Activated CD8-positive, alpha-beta memory T cell treated with anti-CD3 and anti-CD28 coated beads for 36 hours (primary cell): ENCODE data around the gene KCNK16. TPM values are rescaled to one million over a fixed set of nuclear protein-coding genes. Genes with fewer than 3 reads are reported as not detected.

Experiments used
- CTCF ChIA-PET: fragments of 350-600 bp; sonication (Branson Sonifier 250); formaldehyde crosslinking; loops from one replicate; lab custom pipeline; 2021; ENCODE audit warnings: antibody characterized with exemption; lab: Charles Lee
- POLR2A ChIA-PET: fragments of 350-600 bp; sonication (Branson Sonifier 250); formaldehyde crosslinking; loops from one replicate; lab custom pipeline; 2021; ENCODE audit warnings: antibody characterized with exemption; lab: Charles Lee
- total RNA-seq, 2 experiments: library from RNA; stranded (reverse); gene quantifications; one replicate each; pipeline ENCODE4 v1.2.3, GENCODE V29; 2021

KCNK16 gene
- total RNA-seq, 2 experiments from 2014 or later, result not detected

DNA sequence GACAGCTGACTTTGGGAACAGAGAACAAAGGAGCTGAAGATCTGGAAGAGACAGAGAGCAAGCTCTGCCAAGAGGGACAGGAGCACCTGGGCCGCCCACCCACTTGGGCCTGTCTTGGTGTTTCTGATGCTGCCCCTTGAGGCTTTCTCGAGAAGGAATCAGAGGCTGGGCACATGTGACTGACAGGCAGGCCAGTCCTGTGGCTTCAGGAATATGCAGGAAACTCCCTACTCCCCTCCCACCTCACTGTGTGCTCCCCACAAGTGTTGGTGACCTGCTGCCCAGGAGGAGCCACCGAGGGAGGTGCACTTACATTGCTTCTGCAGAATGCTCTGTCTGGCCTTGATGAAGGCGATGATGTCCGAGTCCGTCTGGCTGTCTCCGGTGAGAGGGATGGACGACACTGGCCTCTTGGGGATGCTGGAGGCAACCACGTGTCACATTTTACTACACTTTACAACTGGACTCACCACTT, 20.9 kb upstream of the KCNK16 start:
- POLR2A ChIA-PET, result no interaction called here
- CTCF ChIA-PET, result no interaction called here

DNA sequence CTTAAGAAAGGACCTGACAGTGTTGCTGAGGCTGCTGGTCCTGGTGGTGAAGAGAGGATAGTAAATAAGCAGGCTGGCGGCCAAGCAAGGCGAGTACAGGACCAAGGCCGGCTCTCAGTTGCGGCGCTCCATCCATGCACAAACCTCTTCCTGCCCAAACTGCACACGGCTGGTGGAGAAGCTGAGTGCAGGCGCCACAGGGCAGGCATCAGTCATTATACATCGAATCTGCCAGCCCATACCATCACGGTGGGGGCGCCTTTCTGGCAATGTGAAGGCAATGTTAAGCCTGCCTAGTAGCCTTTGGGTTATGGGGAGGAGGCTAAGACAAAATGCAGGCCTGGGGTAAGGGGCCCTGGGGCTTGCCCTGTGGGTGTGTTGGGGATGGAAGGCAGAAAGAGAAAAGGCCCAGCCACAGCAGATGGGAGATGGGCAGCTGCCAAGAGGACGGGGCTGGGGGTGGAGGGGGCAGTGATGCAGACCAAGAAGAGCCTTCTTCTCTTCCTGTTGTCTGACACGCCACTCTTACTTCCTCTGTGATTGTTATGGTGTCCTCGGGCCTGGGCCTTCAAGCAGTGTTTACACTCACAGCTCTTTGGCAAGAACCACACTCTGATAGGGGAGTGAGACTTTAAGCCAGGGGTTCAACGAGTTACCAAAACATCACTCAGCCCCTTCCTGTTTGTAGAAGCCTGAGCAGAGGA, 20.3 kb upstream of the KCNK16 start:
- ChIA-PET POLR2A (no interaction called here), CTCF (no interaction called here)

DNA sequence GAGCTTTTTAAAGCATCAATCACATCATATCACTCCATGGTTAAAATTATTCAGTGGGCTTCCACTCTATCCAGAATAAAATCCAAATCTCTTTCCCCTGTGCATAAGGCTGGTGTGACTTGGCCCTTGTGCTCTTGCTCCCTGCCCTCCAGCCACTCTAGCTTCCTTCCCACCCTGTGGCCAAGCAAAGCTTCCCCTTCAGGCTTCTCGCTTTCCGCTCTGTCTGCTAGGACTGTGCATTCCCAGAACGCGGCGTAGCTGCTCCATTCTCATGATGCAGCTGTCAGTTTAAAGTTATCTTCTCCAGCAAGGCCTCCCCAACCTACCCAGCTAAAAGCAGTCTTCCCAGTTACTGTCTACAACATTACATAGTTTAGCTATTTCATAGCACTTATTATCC, 19.4 kb upstream of the KCNK16 start:
- ChIA-PET POLR2A (no interaction called here), CTCF (no interaction called here)

DNA sequence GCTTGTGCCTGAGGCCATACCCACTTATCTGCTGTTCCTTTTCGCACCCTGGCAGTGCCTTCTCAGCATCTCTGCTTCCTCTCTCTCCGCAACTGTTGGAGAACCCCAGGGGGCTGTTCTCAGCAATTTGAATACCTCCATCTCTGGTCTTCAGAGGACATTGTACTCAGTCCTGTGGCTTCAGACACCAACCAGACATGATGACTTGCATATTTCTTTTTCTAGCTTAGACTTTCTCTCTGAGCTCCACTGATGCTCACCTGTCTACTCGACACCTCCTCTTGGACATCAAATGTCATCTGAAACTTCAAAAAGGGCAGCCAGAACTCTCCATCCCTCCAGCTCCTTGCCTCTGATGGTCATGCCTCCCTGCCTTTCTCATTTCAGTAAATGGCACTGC, 18.9 kb upstream of the KCNK16 start:
- ChIA-PET POLR2A (no interaction called here), CTCF (no interaction called here)

DNA sequence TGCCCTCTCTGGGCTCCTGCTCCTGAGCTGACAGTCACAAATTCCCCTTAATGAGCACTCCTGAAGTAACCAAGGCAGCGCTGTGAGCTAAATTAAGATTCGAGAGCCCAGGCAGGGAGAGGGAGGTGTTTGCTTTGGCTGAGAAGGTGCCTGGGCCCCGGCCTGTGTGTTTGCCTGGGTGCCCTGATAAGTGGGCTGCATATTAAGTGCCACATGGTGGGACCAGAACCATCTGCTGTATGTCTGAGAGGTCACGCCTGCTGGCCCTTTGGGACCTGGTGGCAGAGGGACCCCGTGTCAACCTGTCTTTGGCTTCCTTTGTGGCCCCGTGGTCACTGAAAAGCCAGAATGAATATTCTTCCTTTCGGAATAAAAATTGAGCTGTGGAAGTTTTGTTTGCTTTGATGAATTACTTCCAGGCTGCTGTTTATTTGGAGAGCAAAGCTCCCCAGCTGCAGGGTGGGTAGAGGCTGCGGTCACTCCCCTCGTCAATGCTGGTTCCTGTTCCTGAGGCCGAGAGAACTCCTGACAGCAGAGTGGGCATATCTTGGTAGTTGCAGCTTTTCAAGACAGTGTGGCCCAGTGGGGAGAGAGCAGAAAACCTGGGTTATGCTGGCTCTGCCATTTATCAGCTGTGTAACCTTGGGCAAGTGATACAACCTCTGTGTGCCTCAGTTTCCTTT, 17.5 kb upstream of the KCNK16 start:
- CTCF ChIA-PET, result no interaction called here
- POLR2A ChIA-PET, result no interaction called here

DNA sequence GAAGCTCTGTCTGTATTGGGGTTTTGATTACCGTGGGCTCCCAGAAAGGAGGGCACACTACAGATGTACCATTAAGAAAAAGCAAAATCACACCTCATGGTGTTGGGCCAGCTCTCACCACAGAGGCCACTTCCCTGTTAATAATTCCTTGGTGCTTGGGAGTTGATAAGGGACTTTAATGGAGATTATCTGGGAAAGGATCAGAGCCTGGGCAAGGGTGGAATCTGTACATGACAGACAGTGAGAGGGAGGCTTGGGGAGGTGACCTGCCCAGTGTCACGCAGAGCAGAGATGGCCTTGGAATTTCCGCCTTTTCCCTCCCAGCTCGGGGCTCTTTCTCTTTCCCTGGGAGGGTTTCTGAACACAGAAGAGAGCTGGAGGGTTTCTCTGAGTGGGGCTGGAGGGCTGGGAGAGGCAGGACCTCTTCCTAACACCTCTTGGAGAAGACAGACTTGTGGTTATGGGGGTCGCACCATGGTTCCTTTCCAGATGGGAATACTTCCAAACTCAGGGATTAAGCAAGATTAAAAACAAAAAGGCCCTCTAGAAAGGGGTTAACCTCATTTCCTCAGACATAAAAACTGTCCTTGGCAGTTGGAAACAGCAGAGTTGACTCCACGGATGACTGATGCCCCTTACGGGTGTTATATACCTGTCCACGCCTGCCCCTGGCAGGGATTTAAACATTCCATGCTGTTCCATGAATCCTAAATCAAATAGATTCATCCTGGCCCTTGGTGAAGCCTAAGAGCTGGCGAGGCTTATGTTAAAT, 16.8 kb upstream of the KCNK16 start:
- POLR2A ChIA-PET, result no interaction called here
- CTCF ChIA-PET, result no interaction called here

DNA sequence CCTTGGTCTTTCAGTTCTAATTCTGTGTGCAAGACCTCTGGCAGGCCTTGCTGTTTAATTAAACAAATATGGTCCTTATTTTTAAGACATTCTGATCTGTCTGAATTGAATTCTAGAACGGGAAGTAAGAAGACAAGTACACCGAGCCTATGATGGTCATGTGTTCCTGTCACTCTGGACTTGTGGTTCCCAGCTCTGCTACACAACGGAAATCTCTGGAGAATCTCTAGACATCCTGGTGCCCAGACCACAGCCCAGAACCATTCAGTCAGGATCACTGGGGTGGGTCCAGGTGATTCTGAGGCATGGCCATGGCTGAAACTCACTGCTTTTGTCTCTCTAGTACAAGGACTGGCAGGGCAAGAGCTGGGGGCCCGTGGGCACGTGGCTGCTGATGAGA, 15.9 kb upstream of the KCNK16 start:
- POLR2A ChIA-PET, result no interaction called here
- CTCF ChIA-PET, result no interaction called here

DNA sequence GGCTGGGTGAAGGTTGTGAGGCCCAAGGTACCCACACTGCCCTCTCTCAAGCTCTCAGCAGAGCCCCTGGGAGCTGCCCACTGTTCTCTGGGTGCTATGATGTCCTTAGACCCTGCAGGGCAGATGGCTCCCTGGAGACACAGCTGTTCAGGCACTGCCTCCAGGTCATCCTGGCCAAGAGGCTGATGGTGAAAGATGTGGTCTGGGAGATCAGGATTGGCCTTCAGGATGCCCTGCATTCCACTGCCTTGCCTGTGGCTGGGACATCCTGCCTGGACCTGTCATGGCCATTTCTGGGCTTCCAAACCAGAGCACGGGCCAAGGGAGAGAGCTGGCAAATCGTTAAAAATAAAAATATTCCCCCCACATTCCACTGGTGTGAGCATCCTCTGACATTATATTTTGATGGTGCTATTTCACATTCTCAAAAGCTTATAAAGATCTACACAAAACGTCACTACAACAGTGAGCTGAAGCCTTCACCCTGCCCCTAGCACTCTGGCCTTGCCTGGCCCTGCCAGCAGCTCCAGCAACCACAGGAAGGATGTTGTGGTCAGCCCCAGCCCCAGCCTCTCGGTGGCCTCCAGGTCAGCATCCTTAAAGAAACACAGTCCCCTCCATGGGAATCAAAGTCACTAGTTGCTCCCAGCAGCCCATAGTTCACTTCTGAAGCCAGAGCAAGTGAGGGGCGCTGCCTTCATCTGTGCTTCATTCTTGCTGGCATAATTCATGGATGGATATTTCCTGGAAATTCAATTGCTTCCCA, 13.5 kb upstream of the KCNK16 start:
- ChIA-PET POLR2A (no interaction called here), CTCF (interaction anchor here (0.9 kb wide), 1 partner anchor 339 kb away, joined by 3 read pairs; no protein-coding TSS in a partner anchor)

DNA sequence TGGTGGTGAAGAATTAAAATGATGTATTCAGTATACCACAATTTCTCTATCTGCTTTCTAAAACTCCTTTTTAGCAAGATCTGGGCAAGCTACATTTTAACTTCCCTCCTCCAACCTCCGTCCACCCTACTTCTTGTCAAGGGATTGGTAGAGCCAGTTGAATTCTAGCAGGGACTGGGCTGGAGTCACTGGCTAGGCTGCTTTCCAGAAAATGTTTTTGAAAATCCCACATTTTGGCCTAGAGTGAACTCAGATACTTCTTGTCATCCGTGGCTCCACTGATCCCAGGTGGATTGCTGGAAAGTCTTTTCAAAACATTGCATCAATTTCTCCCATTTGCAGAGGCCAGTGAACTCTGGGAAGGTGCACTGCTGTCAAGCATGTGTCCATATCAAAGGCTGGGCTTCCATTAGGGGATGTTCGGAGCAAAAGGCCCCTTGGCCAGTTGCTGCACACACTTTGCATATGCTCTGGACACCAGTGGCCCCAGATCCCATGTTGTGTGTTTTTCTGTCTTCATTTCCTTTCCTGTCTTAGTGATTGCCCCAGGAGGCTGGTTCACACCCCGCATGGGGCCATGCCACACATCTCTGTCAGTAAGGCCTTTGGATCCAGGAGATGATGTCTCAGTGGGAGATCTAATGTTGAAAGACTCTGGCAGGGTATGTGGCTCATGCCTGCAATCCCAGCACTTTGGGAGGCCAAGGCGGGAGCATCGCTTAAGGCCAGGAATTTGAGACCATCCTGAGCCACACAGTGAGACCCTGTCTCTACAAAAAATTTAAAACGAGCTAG, 11.3 kb upstream of the KCNK16 start:
- ChIA-PET CTCF (no interaction called here), POLR2A (no interaction called here)

DNA sequence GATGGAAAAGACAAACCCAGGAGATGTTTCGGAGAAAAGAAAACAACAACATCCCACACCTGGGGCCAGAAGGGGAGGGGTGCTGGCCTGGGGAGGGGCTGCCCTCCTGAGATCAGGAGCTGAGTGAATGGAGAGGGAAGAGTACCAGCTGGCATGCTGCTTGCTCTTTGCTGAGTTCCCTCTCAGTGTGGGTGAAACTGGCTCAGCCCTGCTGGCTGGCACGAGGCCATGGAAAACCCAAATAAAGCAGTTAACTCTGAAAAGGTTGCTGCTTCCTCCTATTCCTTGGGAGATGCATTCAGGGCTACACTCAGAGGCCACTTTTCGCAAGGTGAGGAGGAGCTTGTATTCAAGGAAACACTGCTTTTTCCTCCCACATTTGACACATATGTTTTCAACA, 8.0 kb upstream of the KCNK16 start:
- POLR2A ChIA-PET, result no interaction called here

DNA sequence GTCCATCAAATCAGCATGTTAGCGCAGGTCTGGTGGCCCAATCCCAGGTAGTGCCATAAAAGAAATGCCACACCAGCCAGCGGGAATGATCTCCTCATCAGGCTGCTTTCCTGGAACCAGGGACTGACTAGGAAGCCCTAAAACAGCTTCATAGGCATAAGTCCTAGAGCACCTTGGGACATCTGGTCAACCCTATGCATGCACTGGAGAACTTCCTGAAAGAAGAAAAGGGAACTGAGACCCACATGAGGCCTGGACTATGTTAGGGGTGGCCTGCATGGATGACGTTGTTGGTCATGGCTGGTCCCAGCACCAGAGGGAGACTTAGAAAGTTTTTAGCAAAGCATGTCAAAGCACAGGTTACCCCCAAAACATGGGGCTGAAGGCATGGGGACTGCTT, 7.6 kb upstream of the KCNK16 start:
- POLR2A ChIA-PET, result no interaction called here
- CTCF ChIA-PET, result no interaction called here

More for the DNA sequence above, 8.0 kb upstream of the KCNK16 start:
- CTCF ChIA-PET, result no interaction called here

DNA sequence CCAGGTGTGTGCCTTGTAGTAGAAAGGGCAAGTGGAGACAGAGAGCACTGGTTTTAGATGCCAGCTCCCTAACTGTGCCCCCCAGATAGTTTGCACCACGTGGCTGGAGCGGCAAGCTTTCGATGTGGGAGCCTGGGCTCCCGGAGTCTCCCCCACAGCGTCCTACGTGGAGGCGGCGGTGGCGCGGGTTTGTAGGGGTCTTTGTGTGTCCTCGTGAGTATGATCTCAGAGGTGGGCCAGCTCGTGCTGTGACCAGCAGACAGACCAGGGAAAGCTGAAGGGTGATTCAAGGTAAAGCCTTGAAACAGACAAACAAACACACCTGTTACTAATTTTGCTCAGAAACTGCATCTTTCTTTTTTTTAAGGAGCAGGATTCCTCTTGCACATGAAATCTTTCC, 5.6 kb upstream of the KCNK16 start:
- POLR2A ChIA-PET, result no interaction called here
- CTCF ChIA-PET, result no interaction called here

DNA sequence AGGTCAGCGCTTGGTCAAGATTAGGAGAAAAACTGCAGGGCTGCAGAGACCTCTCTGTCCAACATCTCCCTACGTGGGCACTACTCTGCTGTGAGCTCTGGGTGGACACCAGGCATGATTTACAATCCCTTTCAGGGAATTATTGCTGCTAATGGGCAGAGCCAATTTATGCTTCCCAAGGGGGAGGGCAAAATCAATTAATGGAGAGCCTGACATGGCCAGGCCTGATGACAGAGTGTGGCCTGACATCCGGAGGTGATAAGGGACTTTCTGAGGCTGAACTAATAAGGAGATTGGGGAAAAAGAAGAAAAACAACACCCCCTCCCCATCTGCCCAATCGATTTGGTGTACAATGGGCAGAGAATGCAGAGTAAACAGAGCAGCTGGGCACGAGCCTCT, 5.0 kb upstream of the KCNK16 start:
- ChIA-PET POLR2A (no interaction called here), CTCF (no interaction called here)

DNA sequence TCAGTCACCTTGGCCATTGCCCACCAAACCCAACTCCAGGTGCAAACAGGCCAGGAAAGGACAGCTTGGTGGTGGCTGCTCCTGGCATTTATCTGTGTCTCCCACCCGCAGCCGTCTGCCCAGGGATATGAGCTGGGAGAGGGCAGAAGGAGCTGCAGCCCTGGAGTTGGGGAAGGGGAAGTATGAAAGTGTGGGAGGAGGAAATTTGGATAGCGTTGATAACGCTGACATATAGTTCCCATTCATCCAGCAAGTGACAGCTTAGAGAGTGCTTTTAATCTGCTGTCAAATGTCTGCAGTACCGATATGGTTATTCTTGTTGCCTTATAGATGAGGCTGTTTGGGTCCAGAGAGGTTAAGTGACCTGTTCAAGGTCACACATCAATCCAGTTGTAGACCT, 741 bp downstream of the KCNK16 start:
- ChIA-PET POLR2A (no interaction called here), CTCF (no interaction called here)

DNA sequence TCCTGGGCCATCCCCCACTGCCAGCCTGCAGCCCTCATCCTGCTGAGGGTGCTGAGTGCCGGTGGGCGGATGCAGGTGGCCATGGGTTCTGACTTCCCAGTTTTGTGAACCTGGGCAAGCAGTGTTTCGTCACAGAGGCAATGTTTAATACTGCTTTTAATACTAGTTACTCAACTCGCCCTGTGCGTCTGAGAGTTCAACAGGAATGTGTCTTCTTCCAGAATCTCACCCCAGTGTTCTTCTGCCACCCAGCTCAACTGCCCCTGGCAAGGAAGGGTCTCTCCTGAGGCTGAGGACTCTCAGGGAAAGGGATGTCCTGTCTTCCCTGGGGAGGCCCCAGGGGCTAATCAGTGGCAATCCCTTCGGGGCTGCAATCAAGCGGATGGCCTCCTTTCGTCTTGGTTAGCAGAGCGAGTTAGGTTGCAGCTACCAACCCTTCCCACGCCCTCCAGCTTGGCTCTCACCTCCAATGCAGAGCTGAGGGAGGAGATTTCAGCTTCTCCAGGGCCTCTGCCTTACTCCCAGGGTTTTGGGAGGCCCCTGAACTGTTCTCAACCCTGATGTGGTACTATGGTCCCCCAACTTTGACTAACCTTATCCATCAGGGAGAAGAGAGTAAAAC, 2.0 kb downstream of the KCNK16 start:
- CTCF ChIA-PET, result no interaction called here
- POLR2A ChIA-PET, result no interaction called here

DNA sequence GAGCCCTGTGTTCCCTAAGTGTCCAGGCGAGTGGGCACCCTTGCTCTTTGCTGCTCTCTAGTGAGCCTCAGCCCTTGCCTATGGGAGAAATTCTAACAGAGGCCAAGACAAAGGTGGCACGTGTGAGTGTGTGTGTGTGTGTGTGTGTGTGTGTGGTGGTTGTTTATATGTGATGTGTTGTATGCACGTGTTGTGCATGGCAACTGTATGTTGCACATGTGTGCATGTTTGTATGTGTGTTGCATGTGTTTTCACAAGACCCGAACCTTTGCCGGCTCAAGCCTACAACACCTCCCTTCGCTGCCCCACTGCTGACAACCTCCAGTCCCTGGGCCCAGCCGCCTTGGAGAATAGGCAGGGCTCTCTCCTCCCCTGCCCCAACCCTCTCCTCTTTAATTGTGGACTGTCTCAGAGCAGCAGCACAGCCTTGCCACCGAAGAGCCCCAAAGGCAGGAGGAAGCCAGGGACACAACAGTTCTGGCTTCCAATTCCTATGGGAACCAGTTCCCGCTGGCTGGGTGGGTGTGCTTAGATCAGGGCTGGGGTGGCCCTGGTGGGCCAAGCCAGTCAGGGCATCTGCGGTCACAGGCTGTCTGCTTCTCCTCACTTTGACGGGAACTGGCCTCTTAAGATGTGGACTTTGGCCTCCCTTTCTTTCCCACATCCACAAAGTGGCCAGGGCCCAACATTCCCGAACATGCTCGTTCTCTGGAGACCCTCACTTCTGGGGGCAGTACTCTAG, 2.7 kb downstream of the KCNK16 start:
- ChIA-PET POLR2A (no interaction called here), CTCF (no interaction called here)

DNA sequence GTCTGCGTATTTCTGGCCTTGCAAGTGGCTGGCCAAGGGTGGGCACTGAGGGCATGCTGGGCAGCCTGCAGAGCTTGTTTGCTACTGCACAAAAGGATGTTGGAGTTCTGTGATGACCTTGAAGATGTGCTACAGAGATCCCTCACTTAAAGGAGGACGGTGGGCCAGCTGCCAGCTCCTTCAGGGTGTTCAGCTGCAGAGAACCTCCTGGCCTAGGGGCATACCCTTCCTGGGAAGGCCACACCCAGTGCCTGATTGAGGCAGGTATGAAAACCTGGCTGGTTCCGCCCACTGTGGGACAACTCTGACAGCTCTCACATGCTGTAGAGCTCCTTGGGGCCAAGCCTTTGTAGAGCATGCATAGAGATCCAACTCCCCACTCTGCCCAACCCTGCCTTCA, 5.2 kb downstream of the KCNK16 start:
- CTCF ChIA-PET, result interaction anchor here (0.6 kb wide), 1 partner anchor 280 kb away, joined by 3 read pairs; no protein-coding TSS in a partner anchor
- POLR2A ChIA-PET, result no interaction called here

DNA sequence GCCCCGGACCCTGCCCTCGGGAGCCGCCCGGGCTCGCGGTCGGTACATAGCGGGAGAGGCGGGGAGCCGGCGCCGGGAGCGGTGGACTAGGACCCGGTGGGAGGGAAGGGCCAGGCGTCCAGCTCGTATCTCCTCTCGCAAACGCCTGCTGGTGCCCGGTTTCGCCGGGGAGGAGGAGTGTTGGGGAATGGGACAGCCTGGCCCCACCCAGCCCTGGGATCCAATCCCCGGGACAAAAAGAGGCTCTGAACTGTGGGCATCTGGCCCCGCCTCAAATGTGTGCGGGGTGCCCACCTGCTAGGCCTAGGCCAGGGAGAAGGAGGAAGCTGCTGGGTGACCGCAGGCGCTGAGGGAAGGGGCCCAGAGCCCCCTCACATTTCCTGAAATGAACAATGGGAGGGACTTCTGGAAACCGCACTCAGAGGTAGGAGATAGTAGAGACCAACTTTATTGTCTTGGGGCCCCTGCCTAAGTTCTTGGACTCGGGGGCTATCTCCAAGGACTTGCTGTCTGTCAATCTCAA, 8.2 kb downstream of the KCNK16 start, which contains the start of gene KCNK17:
Gene KCNK17, minus strand, starts transcription at position 147 of the 523 bp plus-strand sequence. Its CDS starts 99 bp downstream, at position 48.
- POLR2A ChIA-PET, result no interaction called here

More for the DNA sequence above, 8.2 kb downstream of the KCNK16 start, which contains the start of gene KCNK17:
- CTCF ChIA-PET, result interaction anchor here (0.5 kb wide), 1 partner anchor 37 kb away, joined by 3 read pairs; no protein-coding TSS in a partner anchor
